ENCODE data around the gene EDNRA.

Gene EDNRA

DNA sequence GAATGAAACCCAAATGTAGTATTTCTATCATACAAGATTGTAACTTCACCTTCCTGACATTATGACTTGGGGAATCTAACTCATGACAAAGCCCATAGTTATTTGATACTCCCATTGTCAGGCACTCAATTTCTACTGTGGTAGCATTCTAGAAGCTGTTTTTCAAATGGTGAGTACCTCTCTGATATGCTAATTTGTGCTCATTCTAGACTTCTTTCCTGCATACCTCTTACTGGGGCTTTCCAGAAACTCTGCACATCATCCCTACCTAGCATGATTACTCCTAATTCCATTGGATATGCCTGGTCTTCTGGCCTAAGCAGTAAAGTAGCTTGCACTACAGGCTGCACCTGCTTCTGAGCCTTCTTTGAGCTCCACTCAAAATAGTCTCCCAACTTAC, 85.9 kb downstream of the EDNRA start:
- TF ChIP-seq JUND (IDR thresholded peaks at IDR 0.05; ENCODE audit: low read depth) = no peak
- in situ Hi-C loops (cut with HindIII; ENCODE audit: low pct_unique_long_range_greater_than_20kb, low sequenced_read_pairs) = no loop called here
- DNase-seq (ENCODE audit: low read depth in 1 of 2, low spot score in 1 of 2) = no peak

DNA sequence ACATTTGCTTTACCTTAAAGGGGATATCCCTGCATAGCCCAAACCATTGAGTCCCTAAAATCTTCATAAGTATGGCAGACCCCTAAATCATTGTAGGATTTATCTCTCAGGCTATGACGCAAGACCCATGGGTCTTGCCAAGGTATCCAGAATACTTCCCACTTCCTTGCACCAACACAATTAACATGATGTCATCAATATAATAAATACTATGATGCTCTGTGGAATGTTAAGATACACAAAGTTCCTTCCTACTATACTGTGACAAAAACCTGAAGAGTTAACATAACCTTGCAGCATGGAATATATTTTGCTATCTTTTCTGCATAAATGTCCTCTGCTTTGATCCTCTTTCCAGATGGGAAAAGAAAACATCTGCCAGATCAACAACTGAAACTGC, 86.4 kb downstream of the EDNRA start:
- no peak for TF ChIP-seq JUND (IDR thresholded peaks at IDR 0.05; ENCODE audit: low read depth)
- in situ Hi-C loops (cut with HindIII; ENCODE audit: low pct_unique_long_range_greater_than_20kb, low sequenced_read_pairs) = no loop called here
- DNase-seq (ENCODE audit: low read depth in 1 of 2, low spot score in 1 of 2) = no peak

DNA sequence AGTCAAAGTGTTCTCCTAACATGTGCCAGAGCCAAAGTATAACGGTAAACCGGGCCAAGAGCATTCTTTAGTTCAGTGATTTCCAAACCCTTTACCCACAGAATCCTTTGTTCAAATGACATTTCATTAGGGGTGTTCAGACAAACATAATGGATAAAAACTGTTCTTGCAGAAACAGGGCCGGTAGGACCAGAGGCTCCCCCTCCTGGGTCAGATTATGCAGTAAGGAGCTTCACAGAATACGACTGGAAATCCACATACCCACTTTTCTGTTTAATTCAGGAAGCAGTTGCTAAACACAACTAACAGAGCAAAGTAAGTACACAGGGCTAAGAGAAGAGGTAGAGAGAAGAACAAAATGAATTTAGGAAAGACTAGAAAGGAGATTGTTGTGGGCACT, 89.7 kb downstream of the EDNRA start:
- no peak for DNase-seq (ENCODE audit: low read depth in 1 of 2, low spot score in 1 of 2)
- no peak for TF ChIP-seq JUND (IDR thresholded peaks at IDR 0.05; ENCODE audit: low read depth)
- in situ Hi-C loops (cut with HindIII; ENCODE audit: low pct_unique_long_range_greater_than_20kb, low sequenced_read_pairs) = no loop called here

DNA sequence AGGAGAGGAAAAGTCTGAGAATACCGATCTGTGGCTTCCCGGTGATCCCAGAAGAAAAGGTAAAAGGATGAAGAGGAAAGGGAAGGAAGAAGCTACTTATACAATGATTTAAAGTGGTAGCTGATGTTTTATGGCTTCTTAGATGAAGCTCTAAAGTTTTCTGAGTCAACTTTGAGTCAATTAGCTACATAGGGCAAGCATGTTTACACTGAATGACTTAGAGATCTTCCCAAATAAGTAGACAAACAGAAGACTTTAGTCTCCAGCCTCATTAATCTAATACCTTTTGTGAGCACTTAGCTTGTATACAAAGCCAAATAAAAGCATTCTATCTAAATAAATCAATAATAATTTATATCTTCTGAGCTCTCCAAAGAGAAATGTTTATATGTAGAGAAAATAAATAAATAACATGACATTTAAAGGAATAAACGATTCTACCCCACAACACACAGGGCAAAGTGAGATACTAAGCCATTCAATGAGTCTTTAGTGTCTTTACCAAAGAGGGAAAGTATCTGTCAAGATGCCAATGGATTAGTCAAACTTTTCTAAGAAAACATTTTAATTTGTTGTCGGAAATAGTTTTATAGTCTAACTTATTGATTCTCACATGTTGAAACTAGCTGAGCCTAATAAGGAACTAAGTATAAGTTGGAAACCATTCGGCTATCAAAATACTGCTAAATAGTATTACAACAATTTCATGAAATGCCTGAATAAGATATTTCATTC, 90.3 kb downstream of the EDNRA start:
- in situ Hi-C loops (cut with HindIII; ENCODE audit: low pct_unique_long_range_greater_than_20kb, low sequenced_read_pairs) = no loop called here
- no peak for TF ChIP-seq JUND (IDR thresholded peaks at IDR 0.05; ENCODE audit: low read depth)
- no peak for DNase-seq (ENCODE audit: low read depth in 1 of 2, low spot score in 1 of 2)

DNA sequence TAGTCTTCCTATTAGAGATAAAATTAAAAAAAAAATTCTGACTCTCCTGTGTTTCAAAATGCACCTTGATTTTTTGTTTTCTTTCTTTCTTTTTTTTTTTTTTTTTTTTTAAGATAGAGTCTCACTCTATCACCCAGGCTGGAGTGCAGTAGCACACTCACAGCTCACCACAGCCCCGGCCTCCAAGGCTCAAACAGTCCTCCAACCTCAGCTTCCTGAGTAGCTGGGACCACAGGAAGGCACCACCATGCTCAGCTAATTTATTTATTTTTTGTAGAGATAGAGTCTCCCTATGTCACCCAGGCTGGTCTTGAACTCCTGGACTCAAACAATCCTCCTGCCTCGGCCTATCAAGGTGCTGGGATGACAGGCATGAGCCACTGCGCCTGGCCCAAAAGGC, 95.2 kb downstream of the EDNRA start:
- no peak for TF ChIP-seq JUND (IDR thresholded peaks at IDR 0.05; ENCODE audit: low read depth)
- in situ Hi-C loops (cut with HindIII; ENCODE audit: low pct_unique_long_range_greater_than_20kb, low sequenced_read_pairs) = no loop called here
- DNase-seq (ENCODE audit: low read depth in 1 of 2, low spot score in 1 of 2) = no peak

DNA sequence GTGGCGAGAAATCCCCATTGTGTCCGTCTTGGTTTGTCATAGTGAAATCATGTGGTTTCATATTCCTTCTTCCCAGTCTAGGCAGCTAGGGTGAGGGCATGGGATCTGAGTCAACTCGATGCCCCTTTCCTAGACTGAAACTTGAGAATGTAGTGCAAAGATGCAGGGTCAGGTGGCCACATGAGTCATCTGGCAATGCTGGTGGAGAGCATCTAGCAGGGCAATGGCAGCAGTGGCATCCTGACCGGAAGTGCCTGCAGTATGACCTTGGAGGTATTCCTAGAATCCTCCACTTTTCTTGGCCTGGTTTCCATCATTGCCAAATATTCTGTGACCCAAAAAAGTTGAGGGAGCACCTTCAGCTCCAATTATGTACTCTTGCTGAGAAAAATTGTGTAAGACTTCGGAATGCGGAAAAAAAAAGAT, 97.2 kb downstream of the EDNRA start:
- no peak for TF ChIP-seq JUND (IDR thresholded peaks at IDR 0.05; ENCODE audit: low read depth)
- in situ Hi-C loops (cut with HindIII; ENCODE audit: low pct_unique_long_range_greater_than_20kb, low sequenced_read_pairs) = no loop called here
- no peak for DNase-seq (ENCODE audit: low read depth in 1 of 2, low spot score in 1 of 2)

DNA sequence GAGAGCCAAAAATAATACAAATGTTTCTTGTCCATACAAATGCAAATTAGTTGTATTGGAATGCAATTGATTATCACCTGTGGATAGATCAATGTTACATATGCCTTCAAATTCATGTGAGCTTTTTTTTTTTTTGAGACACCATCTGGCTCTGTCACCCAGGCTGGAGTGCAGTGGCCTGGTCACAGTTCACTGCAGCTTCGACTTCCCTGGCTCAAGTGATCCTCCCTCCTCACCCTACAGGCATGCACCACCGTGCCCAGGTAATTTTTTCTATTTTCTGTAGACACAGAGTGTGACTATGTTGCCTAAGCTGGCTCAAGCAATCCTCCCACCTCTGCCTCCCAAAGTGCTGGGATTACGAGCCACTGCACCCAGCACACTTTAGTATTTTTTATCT, 97.7 kb downstream of the EDNRA start:
- no peak for DNase-seq (ENCODE audit: low read depth in 1 of 2, low spot score in 1 of 2)
- TF ChIP-seq JUND (IDR thresholded peaks at IDR 0.05; ENCODE audit: low read depth) = no peak
- in situ Hi-C loops (cut with HindIII; ENCODE audit: low pct_unique_long_range_greater_than_20kb, low sequenced_read_pairs) = no loop called here

DNA sequence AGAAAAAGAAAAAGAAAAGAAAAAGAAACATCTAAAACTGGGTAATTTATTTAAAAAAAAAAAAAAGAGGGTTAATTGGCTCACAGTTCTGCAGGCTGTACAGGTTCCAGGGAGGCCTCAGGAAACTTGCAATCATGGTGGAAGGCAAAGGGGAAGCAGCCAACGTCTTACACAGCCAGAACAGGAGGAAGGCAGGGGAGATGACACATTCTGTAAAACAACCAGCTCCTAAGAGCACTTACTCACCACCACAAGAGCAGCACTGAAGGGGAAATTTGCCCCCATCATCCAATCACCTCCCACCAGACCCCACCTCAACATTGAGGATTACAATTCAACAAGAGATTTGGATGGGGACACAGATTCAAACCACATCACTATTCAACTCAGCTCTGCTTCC, 99.5 kb downstream of the EDNRA start:
- no peak for TF ChIP-seq JUND (IDR thresholded peaks at IDR 0.05; ENCODE audit: low read depth)
- DNase-seq (ENCODE audit: low read depth in 1 of 2, low spot score in 1 of 2) = no peak
- in situ Hi-C loops (cut with HindIII; ENCODE audit: low pct_unique_long_range_greater_than_20kb, low sequenced_read_pairs) = no loop called here

DNA sequence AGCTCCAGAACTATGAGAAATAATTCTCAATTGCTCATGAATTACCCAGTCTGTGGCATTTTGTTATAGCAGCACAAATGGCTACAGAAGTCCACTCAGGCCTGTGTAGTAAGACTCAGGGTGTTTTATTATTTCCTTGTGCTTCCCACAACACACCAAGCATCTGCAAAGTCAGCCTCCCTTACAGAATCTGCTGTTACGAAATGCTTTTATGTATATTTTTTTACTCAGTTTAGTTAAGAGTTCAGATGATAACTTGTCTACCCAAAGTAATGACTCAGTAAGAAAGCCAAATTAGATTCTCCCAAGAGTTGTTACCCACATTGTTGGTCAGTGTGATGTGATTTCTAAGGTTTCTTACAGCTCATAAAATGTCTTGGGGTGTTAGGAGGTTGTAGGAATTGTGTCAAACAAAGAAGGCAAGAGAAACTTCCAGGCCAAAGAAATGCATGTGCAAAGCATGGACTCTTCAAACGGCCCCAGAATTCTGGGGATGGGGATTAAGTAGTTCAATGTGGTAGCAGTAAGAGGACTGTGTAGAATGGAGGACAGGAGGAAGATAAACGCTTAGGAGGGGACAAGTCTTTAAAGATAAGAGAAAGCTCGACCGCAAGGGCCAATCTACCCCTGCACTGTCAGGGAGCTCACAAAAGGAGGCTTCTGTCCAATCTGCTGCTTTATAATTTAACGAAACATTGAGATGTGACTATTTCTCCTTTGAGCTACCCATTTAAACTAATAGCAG, 100.9 kb downstream of the EDNRA start:
- TF ChIP-seq JUND (IDR thresholded peaks at IDR 0.05; ENCODE audit: low read depth) = no peak
- in situ Hi-C loops (cut with HindIII; ENCODE audit: low pct_unique_long_range_greater_than_20kb, low sequenced_read_pairs) = no loop called here
- no peak for DNase-seq (ENCODE audit: low read depth in 1 of 2, low spot score in 1 of 2)

DNA sequence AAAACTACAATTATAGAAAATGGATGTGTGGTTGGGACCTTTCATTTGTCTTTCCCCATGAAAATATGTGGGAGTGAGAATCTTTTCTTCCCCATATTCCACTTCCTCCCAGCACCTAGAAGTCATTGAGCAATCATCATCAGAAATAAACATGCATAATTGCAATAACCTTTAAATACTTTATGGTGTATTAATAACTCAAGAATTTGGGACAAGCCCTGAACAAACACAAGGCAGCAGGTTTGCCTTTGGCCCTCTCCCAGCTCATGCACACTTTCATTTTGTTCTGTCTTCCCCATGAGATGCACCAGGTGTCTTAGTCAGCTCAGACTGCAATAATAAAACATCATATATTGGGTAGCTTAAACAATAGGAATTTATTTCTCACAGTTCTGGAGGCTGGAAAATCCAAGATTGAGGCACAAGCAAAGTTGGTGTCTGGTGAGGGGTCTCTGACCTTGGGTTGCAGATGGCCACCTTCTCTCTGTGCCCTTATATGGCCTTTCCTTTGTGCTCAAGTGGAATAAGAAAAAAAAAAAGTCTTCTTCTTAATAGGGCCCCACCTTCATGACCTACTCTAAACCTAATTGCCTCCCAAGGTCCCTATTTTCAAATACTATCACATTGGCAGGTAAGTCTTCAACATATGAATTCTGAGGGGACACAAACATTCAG, 101.6 kb downstream of the EDNRA start:
- in situ Hi-C loops (cut with HindIII; ENCODE audit: low pct_unique_long_range_greater_than_20kb, low sequenced_read_pairs) = no loop called here

DNA sequence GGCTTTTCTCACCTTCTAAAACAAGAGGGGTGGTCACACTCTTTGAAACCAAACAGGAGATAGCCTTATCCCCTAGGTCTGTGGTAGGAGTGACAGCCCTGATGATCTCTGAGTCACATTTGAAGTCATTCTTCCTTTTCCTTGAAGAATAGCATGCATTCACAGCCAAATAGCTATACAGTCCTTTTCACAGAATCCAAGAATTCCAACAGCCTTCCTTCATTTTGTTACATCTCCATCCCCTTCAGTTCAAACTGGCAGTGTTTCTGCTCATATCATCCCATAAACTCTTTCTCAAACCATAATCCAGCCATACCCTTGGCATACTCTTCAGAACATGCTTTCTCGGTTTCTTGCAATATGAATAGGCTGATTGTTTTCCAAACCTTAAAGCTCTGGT, 103.0 kb downstream of the EDNRA start:
- no peak for DNase-seq (ENCODE audit: low read depth in 1 of 2, low spot score in 1 of 2)
- in situ Hi-C loops (cut with HindIII; ENCODE audit: low pct_unique_long_range_greater_than_20kb, low sequenced_read_pairs) = no loop called here
- TF ChIP-seq JUND (IDR thresholded peaks at IDR 0.05; ENCODE audit: low read depth) = no peak

More for the DNA sequence above, 101.6 kb downstream of the EDNRA start:
- DNase-seq (ENCODE audit: low read depth in 1 of 2, low spot score in 1 of 2) = no peak
- TF ChIP-seq JUND (IDR thresholded peaks at IDR 0.05; ENCODE audit: low read depth) = no peak

DNA sequence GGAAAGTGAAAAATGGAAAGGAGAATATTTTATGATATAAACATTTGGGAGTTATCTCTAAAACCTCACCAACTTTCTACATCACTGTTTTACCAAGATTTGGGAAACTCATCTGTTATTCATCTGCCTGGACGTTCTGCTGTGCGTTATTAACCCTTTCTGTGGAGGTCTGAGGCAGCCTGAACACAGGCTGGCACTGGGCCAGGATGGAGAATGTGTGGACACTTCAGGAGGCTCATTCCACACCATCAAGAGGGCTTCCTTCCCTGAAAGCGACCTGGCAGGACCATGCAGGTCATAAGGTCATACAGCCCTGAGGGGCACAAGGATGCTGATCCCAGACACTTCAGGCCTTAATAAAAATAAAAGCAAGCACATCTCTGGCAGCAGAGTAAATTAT, 105.1 kb downstream of the EDNRA start:
- no peak for TF ChIP-seq JUND (IDR thresholded peaks at IDR 0.05; ENCODE audit: low read depth)
- in situ Hi-C loops (cut with HindIII; ENCODE audit: low pct_unique_long_range_greater_than_20kb, low sequenced_read_pairs) = no loop called here
- DNase-seq (ENCODE audit: low read depth in 1 of 2, low spot score in 1 of 2) = no peak

DNA sequence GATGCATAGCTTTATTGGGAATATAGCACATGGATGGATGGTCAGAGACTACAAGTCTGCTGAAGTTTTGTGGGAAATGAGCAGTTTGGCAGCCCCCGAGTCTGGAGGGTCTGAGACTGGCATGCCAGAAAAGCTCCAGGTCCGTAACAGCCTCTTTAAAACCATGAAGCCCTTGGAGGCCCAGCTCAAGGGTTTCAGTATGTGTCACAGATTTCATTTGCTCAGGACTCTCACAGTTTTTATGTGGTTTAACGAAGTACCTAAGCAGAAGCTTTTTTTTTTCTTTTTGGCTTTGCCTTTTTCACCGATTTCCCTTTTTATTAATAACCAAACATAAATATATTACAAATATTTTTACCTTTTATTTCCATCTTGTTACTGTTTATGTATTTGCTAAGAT, 105.7 kb downstream of the EDNRA start:
- no peak for DNase-seq (ENCODE audit: low read depth in 1 of 2, low spot score in 1 of 2)
- in situ Hi-C loops (cut with HindIII; ENCODE audit: low pct_unique_long_range_greater_than_20kb, low sequenced_read_pairs) = no loop called here
- no peak for TF ChIP-seq JUND (IDR thresholded peaks at IDR 0.05; ENCODE audit: low read depth)
